Measurements from ENCODE around the gene GARIN3. TPM values are rescaled to one million over a fixed set of nuclear protein-coding genes. Genes with fewer than 3 reads are reported as not detected.
A peak's percentile ranks its signal among the peaks of the same experiment; 100 is the strongest.

The GARIN3 gene
- total RNA-seq, 4 donors from 2014 or later, result not detected

DNA sequence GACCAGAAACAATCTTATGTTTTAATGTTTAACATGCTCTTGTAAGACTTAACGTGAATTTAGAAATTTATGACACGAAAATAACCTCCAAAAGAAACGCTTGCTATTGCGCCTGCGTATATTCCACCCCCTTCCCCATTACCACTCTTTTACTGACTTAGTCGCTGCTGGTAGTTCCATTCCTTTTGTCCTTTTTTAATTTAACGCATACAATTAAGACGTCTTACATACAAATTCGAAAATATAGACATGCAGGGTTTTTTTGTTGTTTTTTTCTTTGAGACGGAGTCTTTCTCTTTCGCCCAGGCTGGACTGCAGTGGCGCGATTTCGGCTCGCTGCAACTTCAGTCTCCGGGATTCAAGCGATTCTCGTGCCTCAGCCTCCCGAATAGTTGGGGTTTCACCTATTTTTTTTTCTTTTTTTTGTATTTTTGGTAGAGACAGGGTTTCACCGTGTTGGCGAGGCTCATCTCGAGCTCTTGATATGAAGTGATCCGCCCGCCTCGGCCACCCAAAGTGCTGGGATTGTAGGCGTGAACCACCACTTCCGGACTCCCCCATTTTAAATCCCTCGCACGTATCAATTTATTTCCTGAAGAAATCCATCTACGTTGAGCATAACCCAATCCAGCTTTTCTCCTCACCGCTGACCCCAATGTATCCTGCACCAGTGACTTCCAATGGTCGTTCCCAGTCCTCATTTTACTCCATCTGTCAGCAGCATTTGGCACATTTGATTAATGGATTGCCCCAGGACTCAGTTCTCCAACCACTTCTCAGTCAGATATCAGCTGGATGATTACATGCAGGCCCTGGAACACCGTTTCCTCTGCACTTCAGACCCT lies 22.7 kb downstream of the GARIN3 start:
- Histone ChIP-seq H3K4me1 (no peaks in the 10 kb centered on the region), H3K27me3 (no peaks in the 10 kb centered on the region), H3K36me3 (no peaks in the 10 kb centered on the region), H3K27ac (peak overlapping the region; percentile 92 to 94), H3K9me3 (no peaks in the 10 kb centered on the region), H3K4me3 (peak overlapping the region; percentile 70 to 98)
- DNase-seq, result peak; percentile 27 to 40
- intact Hi-C loops (cut with DNase I; ENCODE audit: low total_unique reads), result no loop called here
- TF ChIP-seq, protein P1, sequence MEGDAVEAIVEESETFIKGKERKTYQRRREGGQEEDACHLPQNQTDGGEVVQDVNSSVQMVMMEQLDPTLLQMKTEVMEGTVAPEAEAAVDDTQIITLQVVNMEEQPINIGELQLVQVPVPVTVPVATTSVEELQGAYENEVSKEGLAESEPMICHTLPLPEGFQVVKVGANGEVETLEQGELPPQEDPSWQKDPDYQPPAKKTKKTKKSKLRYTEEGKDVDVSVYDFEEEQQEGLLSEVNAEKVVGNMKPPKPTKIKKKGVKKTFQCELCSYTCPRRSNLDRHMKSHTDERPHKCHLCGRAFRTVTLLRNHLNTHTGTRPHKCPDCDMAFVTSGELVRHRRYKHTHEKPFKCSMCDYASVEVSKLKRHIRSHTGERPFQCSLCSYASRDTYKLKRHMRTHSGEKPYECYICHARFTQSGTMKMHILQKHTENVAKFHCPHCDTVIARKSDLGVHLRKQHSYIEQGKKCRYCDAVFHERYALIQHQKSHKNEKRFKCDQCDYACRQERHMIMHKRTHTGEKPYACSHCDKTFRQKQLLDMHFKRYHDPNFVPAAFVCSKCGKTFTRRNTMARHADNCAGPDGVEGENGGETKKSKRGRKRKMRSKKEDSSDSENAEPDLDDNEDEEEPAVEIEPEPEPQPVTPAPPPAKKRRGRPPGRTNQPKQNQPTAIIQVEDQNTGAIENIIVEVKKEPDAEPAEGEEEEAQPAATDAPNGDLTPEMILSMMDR (IDR thresholded peaks at IDR 0.05), result no peak
- no peak for TF ChIP-seq POLR2A (IDR thresholded peaks at IDR 0.05)

DNA sequence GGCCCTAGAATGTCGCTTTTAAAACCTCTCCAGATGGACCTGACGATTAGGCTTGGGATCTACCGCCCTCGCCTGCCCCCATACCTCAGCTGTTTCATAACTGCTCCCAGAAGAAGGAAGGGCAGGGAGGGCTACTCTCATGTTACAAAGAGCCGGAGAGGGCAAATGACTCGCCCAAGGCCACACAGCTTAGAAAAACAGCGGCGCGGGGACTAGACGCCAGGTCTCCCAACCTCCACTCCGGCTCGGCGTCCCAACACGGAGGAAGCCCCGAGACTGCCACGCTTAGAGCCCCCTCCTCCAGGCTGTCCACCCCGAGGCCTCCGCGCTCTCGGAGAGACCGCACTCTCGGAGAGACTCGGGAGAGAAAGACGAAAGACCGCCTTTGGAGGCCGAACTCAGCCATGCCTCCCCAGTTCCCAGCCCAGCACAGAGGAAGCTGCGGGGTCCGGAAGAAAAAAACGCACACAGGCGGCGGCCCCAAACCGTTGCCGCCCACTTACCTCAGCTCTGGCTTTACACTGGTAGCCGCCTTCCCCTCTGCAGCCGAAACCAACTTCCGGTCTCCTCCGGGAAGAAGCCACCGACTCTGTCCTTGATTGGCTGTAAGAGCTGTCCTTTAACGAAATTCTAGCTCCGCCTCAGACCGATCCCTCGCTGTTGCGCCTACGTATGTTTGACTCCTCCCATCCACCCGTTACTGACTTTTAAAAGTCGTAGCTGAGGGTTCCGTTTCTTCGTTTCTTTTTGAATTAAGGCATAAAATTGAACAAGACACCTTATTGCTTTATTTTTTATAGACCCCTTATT lies 23.5 kb downstream of the GARIN3 start, which contains the start of gene MED7:
Gene MED7, minus strand, starts transcription at position 549 of the 810 bp plus-strand sequence. CDS start 3,434 bp downstream, outside the sequence.
- peak; percentile 92 to 97 for DNase-seq
- Histone ChIP-seq H3K27ac (peak within 1 kb of the TSS; percentile 92 to 94), H3K9me3 (no peaks in the 10 kb centered on the region), H3K4me3 (peak within 1 kb of the TSS; percentile 70 to 98), H3K4me1 (no peaks in the 10 kb centered on the region), H3K27me3 (no peaks in the 10 kb centered on the region), H3K36me3 (no peaks in the 10 kb centered on the region)
- intact Hi-C loops (cut with DNase I; ENCODE audit: low total_unique reads), result no loop called here
- TF ChIP-seq POLR2A (IDR thresholded peaks at IDR 0.05), result peak; percentile 63 to 76
- TF ChIP-seq, protein P1 (IDR thresholded peaks at IDR 0.05), result no peak

DNA sequence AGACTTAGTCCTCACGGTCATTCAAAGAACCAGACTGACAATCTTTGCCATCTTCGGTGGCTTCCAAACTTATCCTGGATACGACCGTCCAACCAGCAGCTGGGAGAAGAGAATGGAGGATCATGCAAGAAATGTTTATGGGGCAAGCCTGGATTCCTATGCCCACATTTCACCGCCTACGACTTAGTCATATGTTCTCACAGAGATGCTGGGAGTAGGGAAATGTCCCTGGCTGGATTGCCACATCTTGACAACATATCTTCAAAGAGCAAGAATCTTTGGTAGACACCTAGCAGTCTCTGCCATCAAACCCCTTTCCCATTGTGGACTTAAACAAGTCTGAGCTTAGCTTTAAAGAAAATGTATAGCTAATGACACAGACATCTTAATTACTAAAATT lies 28.4 kb downstream of the GARIN3 start:
- DNase-seq, result no peak
- H3K4me1 ChIP-seq, result no peaks in the 10 kb centered on the region
- TF ChIP-seq, protein P1 (IDR thresholded peaks at IDR 0.05), result no peak
- no peak for TF ChIP-seq POLR2A (IDR thresholded peaks at IDR 0.05)
- H3K4me3 ChIP-seq, result no peak overlapping the region
- no peaks in the 10 kb centered on the region for H3K36me3 ChIP-seq
- no peaks in the 10 kb centered on the region for H3K9me3 ChIP-seq
- H3K27ac ChIP-seq, result no peak overlapping the region
- intact Hi-C loops (cut with DNase I; ENCODE audit: low total_unique reads), result no loop called here
- H3K27me3 ChIP-seq, result no peaks in the 10 kb centered on the region

DNA sequence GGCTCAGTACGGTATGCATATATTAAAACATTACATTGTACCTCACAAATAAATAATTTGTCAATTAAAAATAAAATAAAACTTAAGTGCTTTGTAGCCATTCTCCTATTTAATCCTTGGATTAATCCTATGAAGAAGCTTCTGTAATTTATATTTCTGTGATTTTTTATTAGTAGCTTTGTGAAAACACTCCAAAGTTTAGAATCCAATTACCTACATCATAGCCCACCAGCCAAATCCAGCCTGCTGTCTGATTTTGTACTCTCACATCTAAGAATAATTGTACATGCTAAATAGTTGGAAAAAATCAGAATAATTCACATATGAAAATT lies 33.8 kb downstream of the GARIN3 start:
- no peaks in the 10 kb centered on the region for H3K4me1 ChIP-seq
- H3K36me3 ChIP-seq, result no peaks in the 10 kb centered on the region
- H3K9me3 ChIP-seq, result no peaks in the 10 kb centered on the region
- TF ChIP-seq, protein P1 (IDR thresholded peaks at IDR 0.05), result no peak
- TF ChIP-seq POLR2A (IDR thresholded peaks at IDR 0.05), result no peak
- H3K4me3 ChIP-seq, result no peak overlapping the region
- H3K27ac ChIP-seq, result no peak overlapping the region
- no peaks in the 10 kb centered on the region for H3K27me3 ChIP-seq
- no peak for DNase-seq
- intact Hi-C loops (cut with DNase I; ENCODE audit: low total_unique reads), result no loop called here

DNA sequence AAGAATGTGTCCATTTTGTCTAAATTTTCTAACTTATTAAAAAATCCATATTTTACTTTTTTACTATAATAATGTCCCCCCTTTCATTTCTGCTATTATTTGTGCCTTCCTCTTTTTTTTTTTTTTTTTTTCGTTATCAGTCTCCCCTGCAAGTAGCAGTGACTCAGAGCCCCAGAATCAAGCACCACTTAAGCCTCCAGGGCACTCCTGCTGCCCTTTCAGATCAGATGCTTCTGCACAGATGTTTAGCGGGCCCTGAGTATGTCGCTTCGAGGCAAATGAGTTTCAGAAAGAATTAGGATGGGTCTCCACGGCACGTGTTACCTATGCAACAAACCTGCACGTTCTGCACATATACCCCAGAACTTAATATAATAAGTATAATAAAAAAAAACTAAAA lies 35.1 kb downstream of the GARIN3 start:
- H3K27ac ChIP-seq, result no peak overlapping the region
- no peak for DNase-seq
- no peaks in the 10 kb centered on the region for H3K9me3 ChIP-seq
- H3K27me3 ChIP-seq, result no peaks in the 10 kb centered on the region
- H3K4me1 ChIP-seq, result no peaks in the 10 kb centered on the region
- no peaks in the 10 kb centered on the region for H3K36me3 ChIP-seq
- intact Hi-C loops (cut with DNase I; ENCODE audit: low total_unique reads), result no loop called here
- TF ChIP-seq POLR2A (IDR thresholded peaks at IDR 0.05), result no peak
- TF ChIP-seq, protein P1 (IDR thresholded peaks at IDR 0.05), result no peak
- no peak overlapping the region for H3K4me3 ChIP-seq
